NOMO-1 (cell line): ENCODE results near the gene FGD3.

Experiments
- DNase-seq, 2 experiments: peaks; one replicate each; lab custom pipeline; 2025; ENCODE audit not compliant: unreplicated experiment in 2 of 2; lab: John Stamatoyannopoulos, UW

The FGD3 gene

DNA sequence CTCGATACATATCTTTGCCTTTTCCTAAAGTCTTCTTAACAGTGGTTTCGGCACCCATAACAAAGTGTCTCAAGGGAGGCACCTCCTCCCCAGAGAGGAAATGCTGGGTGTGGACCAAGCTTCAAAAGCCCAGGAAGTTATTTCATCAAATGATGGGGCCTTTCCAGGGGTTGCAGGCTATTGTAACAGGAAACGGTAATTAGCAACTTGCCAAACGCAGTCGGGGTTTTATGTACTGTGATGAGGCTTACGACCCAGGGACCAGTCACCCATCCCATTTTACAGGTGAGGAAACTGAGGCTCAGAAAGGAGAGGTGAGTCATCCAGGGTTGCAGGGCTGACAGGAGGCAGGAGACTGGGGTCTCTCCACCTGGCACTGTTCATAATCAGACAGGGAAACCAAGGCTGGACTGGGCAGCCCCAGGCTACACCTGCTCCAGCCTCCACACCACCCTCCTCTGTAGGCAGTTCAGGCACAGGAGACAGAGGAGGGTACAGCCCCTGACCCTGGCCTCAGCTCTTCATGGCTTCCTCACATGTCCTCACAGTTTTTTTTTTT, 81.2 kb downstream of the FGD3 start:
- peak; percentile 86 to 89 for DNase-seq

DNA sequence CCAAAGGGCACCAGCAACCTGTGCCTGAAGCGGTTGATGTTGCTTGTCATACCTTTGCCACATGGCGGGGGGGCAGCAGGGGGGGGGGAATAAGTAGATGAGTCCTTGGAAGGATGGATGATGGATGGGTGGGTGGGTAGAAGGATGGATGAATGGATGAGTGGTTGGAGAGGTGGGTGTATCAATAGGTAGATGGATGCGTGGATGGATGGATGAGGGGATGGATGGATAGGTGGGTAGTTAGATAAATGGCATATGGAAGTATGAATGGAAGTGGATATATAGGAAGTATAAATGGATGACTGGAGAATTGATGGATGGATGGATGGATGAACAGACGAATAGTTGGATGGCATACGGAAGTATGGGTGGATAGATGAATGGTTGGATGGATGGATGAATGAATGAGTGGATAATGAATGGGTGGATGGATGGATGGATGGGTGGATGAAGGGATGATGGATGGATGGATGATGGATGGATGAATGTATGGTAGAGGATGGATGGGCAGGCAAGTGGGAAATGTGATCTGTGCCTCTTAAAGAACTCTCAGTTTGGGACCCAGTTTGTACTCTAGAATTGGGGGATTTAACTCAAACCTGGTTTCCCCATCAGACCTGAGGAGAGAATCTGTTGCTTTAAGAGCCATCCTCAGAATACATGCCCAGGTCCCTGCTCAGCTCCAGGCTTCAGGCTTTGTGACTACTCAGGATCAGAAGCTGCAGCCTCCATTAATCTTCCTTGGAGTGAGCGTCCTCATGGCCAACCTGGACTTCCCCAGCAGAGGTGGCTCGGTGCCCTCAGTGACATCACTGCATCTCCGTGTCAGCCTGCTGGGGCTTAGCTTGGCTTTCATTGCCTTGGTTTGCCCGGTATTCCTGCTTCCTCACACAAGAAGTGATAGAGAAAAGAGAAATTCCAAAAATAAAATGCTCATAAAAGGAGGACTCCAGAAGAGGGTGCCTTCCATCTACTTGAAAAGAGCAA, 83.6 kb downstream of the FGD3 start:
- DNase-seq, result no peak

DNA sequence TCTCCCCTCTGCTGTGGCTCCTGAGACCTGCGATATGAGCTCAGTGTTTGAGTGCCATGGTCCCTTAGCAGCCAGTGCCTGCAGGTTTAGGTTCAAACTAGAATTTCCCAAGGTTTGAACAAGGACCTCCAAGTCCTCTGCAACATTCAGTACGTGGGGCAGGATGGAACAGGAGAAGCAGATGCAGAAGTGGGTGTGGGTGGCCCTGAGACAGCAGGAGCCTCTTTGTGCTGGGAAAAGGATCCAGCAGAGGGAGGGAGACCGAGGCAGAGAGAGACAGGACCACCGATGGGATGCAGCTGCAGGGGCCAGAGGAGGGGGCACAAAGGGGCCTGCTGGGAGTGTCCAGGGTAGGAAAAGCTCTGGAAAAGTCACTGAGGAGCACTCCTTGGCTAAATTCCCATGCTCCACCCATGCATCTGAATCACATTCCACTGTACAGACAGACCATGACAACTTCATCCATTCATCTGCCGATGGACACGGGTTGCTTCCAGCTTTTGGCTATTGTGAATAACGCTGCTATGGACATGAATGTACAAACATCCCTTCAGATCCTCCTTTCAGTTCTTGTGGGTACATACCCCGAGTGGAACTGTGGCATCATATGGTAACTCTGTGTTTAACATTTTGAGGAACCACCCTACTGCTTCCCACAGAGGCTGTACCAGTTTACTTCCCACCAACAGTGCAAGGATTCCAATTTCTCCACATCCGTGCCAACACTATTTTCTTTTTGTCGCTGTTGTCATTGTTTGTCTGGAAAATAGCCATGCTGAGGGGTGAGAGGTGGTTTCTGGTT, 84.5 kb downstream of the FGD3 start:
- peak in 1 of 2 experiments; percentile 32 for DNase-seq

DNA sequence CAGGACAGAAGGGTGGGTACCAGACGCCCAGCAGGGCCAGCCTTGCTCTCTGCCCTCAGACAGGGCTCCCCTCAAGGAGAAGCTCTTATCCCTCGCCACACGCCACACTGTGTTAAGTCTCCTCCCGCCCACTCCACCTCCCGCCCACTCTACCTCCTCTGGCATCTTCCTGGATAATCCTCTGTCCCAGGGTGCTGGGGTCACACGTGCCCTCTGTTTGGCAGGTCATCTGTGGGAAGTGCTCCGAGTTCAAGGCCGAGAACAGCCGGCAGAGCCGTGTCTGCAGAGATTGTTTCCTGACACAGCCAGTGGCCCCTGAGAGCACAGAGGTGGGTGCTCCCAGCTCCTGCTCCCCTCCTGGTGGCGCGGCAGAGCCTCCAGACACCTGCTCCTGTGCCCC, 85.2 kb downstream of the FGD3 start:
- DNase-seq, result no peak

DNA sequence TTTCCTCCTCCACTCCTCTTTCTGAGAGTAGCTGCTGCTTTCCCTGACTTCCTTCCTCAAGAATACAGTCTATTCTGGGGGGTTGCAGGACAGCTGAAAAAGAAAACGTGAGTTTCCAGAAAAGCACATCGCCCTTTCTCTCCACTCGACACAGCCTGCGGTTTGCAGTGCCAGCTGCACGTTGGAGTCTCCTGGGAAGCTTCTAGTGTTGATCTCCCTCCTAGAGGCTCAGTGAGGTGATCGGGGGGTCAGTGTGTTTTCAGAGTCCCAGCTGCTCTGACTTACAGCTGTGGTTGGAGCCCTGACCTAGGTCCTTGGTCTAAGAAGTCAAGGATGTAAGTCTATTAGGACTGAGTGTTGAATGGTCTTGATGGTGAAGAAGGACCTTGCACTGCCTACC, 86.2 kb downstream of the FGD3 start:
- DNase-seq, result peak in 1 of 2 experiments; percentile 7

DNA sequence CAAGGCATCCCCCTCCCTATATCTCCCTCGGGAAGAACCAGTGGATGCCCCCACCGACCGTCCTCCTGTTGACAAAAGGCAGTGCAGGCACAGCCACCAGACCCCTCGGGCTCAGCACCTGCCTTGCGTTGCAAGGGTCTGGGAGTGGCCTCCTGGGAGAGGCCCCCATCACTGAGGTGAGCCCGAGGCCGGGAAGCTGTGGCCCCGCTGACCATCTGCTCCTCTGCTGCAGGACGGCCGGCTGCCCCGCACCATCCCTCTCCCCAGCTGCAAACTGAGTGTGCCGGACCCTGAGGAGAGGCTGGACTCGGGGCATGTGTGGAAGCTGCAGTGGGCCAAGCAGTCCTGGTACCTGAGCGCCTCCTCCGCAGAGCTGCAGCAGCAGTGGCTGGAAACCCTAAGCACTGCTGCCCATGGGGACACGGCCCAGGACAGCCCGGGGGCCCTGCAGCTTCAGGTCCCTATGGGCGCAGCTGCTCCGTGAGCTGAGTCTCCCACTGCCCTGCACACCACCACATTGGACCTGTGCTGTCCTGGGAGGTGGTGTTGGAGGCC, 87.9 kb downstream of the FGD3 start:
- DNase-seq, result no peak

DNA sequence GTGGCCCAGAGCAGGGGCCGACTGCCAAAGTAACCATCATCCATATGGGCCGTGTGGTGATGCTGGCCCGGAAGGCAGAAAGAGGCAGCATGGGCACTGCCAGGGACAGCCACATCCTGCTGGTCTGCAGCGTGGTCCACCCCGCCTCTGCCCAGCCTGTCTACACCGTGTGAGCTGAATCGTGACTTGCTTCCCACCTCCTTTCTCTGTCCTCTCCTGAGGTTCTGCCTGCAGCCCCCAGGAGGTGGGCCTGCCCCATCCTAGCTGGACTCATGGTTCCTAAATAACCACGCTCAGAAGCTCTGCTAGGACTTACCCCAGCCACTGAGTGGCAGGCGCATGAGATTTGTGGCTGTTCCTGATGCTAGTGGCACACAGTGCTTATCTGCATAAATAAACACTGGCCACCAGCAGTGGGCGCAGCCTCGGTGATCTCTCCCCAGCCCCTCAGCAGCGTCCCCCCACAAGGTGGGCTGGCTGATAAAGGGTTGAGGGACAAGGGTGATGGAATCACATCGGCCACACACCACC, 88.6 kb downstream of the FGD3 start:
- no peak for DNase-seq

DNA sequence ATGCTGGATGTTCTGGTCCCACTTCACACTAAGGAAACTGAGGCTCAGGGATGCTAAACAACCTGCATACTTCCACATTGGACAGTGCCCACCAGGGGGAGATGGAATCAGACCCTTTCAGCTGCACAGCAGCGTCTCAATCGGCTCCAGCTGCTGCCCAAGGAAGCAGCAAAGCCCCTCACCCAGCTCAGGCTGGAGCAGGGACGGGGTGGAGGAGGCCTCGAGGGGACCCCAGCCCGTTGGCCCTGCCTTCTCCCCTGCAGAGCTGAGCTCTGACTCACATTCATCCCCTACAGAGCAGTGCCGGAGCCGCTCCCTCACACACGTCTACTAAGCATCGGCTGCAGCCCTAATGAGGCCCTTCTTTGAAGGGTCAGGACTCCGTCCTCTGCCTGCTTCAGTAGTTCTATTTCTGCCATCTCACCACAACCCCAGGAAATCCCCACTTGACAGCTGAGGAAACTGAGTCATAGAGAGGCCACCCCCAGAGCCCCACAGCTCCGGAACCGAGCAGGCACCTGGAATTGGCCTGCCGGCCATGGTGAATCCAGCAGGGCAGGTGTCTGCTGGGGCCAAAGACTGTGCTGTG, 89.7 kb downstream of the FGD3 start:
- no peak for DNase-seq

DNA sequence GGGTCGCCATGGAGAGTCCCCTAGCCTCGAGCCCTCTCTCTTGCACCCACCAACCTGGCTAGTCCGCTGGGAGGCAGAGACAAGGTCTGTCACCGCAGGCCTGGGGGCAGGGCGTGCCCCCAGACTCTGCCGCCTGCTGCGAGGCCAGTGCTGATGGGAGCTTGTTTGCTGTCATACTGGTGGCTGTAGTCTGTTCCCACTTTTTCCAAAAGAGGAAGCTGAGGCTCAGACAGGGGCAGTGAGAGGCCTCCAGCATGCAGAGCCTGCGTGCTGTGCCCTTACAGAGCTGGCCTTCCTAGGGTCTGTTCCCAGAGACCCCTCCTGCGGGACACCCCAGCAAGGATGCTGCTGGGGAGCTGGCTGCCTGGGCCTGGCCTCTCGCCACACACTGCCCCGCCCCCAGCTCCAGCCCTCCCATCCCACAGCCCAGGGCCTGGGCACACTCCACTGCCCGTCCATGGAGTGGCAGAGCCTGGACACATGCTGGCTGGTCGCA, 90.2 kb downstream of the FGD3 start:
- DNase-seq, result peak; percentile 58 to 71

DNA sequence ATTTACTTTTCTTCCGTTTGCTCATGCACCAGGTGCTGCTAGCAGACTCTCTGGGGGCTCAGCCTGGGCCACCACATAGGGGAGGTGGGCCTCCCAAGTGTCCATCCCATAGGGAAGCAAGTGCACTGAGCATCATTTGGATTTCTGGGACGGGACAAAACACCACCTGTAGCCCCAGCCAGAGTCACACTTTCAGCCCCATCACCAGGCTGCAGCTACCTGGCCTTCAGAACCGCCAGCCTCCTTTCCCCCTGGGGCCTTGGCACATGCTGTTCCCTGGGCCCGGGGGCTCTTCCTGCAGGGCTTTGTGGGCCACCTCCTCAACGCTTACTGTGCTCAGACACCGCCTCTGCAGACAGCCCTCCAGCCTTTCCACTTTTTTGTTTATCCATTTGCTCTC, 91.6 kb downstream of the FGD3 start:
- no peak for DNase-seq

DNA sequence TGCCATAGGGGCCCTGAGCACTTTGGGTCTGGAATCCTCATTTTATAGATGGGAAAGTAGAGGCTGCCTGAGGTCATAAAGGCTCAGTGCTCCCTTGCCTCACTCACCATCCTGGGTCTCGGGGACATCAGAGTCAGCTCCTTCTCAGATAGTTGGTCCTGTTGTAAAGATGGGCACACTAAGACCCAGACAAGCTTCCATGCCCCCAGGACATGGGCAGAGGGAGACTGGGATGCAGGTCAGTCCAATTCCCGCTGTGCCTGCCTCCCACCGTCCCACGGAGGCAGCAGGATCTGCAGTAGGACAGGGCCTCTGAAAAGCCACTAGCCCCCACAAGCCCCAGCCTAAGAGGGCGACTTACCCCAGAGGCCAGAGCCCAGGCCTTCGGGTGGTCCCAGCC, 92.1 kb downstream of the FGD3 start:
- DNase-seq, result no peak

DNA sequence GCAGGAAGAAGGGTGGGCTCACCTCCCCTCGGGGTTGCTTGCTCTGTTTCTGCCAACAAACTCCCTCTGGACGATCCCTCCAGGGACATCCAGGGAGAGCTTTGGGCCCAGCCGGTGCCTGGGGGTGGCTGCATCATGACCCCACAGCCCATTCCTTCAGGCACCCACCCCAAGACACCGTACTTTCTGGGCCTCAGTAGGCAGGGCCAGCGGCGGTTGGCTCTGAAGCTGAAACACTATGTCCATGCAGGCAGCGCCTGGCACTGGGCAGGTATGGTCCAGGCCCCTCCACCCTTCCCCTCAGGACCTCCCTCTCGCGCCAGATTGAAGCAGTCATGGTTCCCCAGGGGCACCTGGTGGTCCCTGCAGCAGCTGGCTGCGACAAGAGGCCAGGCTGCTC, 92.7 kb downstream of the FGD3 start:
- DNase-seq, result no peak

DNA sequence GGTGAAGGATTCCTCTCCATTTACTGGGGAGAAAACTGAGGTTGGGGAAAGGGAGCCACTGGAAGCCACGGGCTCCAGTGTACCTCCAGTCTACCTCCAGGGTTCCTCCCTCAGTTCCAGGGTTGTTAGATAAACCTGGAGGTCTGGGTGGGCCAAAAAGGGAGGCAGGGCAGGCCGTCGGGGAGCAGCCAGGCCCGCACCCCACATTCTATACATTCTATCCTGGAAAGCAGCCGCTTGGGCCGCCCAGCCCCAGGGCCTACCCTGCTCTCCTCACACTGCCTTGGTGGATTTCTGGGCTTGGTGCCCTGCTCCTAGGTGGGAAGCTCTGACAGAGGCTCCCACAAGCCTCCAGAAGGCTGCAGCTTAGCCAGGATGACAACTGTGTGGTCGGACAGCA, 93.1 kb downstream of the FGD3 start:
- no peak for DNase-seq

DNA sequence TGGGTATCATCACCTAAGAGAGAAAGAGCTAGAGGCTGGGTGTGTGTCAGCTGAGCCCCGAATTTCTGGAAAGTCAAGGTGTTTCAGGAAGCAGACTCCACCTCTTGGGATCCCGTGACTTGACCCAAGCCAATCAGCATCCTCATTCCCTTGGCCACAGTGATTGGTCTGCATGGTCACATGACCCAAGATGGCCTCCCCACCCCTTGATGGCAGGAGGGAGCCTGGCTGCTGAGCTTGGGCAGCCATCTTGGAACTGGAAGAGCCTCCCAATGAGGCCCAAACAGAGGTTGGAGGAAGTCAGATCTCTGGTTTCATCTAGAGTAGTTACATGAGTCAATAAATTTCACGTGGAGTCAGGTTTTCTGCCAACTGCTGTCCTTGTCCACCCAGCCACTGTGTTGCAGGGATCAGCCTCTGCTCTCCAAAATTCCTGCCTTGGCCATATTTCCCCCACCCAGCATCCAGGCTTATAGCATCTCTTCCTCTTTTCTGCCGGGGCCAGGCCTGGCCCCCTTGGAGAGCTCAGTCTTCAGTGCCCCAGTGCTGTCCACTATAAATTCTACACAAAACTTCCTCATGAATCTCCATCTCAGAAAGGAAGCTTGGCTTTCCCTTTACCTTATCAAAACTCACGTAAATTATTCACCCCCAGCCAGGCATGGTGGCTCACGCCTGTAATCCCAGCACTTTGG, 93.9 kb downstream of the FGD3 start:
- no peak for DNase-seq

DNA sequence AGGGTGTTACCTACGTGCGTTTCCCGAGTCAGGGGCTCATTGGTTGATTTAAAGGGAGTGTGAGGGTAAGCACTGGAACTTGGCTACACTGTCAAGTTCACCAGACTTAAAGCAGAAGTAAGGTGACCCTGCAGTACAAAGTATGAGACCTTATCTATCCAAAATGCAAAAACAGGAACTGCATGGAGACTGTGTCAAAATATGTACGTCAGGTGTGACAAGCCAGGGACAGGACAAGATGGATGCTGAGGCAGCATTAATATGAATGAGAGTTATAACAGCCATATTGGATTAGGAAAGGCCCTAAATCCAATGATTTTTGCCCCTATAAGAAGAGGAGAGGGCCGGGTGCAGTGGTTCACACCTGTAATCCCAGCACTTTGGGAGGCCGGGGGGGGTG, 95.8 kb downstream of the FGD3 start:
- DNase-seq, result peak; percentile 57 to 81

DNA sequence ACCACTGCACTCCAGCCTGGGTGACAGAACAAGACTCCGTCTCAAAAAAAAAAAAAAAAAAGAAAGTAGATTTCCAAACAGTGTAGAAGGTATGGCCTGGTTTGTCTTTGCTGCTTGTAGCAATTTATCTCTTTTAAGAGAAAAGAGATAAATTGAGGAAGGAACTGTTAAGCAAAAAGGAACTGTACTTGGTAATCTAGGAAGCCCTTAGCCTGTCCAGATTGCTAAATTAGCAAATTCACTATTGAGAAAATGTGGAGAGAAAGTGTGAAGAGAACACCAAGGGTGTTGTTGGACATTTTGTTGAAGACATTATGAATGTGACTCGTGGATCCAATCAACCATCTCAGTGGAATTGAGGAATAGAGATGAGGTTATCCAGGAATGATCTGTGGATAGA, 98.2 kb downstream of the FGD3 start:
- DNase-seq, result peak; percentile 71 to 87

DNA sequence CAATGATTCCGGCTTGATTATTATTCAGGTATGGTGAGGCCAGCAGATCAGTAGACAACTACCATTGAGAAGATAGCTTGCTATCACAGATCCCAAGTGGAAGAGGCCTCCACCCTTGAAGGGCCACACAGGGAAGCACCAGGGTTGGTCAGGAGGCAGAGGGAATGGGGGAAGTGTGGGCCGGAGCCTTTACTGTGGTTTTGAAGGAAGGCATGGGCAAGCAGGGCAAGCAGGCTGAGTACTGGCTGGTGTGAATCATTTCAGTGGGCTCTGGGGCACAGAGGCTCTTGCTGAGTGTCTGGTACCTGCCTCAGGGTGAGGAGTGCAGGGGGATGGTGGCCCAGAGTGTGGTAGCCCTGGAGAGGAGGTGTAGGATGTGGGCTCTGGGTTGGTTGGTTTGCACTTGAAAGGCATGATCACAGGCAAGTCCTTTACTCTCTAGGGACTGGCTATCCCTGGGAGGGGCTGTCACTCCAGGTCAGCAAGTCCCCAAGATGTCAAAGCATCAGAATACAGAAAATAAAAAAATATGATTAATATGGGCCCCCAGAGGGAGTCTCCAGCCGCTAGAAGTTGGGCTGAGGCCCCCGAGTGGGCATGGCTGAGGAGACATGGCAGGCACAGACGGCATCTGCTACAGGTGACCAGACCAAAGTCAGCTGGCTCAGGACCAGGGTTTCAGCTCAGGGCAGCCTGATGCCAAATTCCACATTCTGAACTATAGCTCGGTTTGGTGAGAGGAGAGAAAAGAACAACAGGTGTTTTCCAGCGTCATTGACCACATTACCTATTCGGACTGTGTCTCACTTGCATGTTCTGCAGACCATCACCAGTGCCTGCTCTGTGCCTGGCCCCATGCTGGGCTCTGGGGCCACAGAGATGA, 101.5 kb downstream of the FGD3 start:
- DNase-seq, result no peak

DNA sequence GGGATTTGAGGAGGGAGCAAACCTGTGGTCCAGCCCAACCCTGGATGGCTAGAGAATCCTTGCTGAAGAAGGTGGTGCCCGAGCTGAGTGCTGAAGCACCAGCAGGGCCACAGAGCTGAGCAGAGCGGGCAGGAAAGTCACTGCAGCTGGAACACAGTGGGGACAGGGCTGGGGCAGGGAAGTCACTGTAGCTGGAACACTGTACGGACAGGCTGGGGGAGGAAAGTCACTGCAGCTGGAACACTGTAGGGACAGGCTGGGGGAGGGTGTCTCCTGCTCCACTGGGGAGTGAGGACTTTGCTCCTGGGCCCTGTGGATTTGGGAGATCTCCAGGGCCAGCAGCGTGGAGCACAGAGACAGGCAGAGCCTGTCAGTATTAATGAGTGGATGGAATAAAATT, 102.2 kb downstream of the FGD3 start:
- DNase-seq, result no peak

DNA sequence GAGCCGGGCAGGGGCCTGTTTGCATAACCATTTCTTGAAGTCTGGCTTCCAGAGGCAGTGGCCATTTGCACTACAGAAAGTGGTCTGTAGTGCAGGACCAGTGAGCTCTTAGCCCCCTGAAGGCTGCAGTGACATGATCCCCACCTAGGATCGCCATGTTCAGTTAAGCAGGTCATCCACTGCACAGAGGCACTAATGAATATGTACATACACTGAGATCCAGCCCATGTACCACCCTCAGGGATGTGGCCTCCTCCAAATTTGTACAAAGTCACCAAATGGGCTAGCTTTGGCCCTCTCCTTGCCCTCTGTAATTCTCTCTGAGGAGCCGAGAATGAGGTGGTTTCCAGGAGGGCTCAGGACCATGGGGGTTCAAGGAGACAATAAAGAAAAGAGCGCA, 102.9 kb downstream of the FGD3 start:
- no peak for DNase-seq
